DND-41 (cell line): ENCODE measurements around the gene MSL3.

Experiments used
- ATAC-seq: fragments of 200-7000 bp; cut with Tn5 transposase; 3 replicates; pipeline ENCODE4 v1.9.1; 2021; ENCODE audit warnings: low read depth; ENCODE audit not compliant: insufficient read depth
- DNase-seq: peaks from one replicate; pipeline ENCODE4 v3.0.0-alpha.2; 2020
- H2AFZ ChIP-seq: 2 replicates; pipeline ENCODE4 v1.6.0; 2012; ENCODE audit warnings: low read depth, low read length
- H3K27ac ChIP-seq: 2 replicates; pipeline ENCODE4 v1.5.1; 2012; ENCODE audit warnings: low read length, inconsistent platforms
- H3K27me3 ChIP-seq: fragments of 200-600 bp; sonication (generic); 2 replicates; pipeline ENCODE4 v1.6.0; 2012; ENCODE audit warnings: low read length, mild to moderate bottlenecking, inconsistent platforms; ENCODE audit not compliant: insufficient read depth, poor library complexity
- H3K36me3 ChIP-seq: 2 replicates; pipeline ENCODE4 v1.5.1; 2012; ENCODE audit warnings: low read length, inconsistent platforms; ENCODE audit not compliant: insufficient read depth
- H3K4me1 ChIP-seq: 2 replicates; pipeline ENCODE4 v1.5.1; 2012; ENCODE audit warnings: mild to moderate bottlenecking, low read length; ENCODE audit not compliant: insufficient read depth
- H3K4me2 ChIP-seq: 2 replicates; pipeline ENCODE4 v1.6.0; 2012; ENCODE audit warnings: mild to moderate bottlenecking, moderate library complexity, low read length, inconsistent platforms; ENCODE audit not compliant: insufficient read depth
- H3K4me3 ChIP-seq, 2 experiments: fragments of 200-600 bp in 1 of 2; shearing (Covaris generic) in 1 of 2; 2 replicates each; pipeline ENCODE4 v1.5.1; 2012 to 2016; ENCODE audit warnings: inconsistent platforms in 2 of 2, low read length in 2 of 2, mild to moderate bottlenecking in 2 of 2, low read depth in 1 of 2, moderate library complexity in 1 of 2
- H3K79me2 ChIP-seq: 2 replicates; pipeline ENCODE4 v1.6.0; 2012; ENCODE audit warnings: low read length, inconsistent platforms; ENCODE audit not compliant: insufficient read depth
- H3K9ac ChIP-seq: 2 replicates; pipeline ENCODE4 v1.6.0; 2012; ENCODE audit warnings: low read depth, mild to moderate bottlenecking, inconsistent platforms, low read length, moderate library complexity
- H3K9me3 ChIP-seq: 2 replicates; pipeline ENCODE4 v1.5.1; 2012; ENCODE audit warnings: low read length, moderate library complexity, mild to moderate bottlenecking, inconsistent platforms; ENCODE audit not compliant: insufficient read depth, severe bottlenecking
- H4K20me1 ChIP-seq: 2 replicates; pipeline ENCODE4 v1.6.0; 2012; ENCODE audit warnings: low read length; ENCODE audit not compliant: insufficient read depth
- CTCF ChIP-seq: IDR thresholded peaks from 2 replicates; pipeline ENCODE4 v1.5.1; 2012; ENCODE audit warnings: borderline replicate concordance, low read length, moderate library complexity, mild to moderate bottlenecking; ENCODE audit not compliant: poor library complexity, severe bottlenecking; ENCODE audit errors: extremely low read depth
- EZH2 ChIP-seq: IDR thresholded peaks from 3 replicates; pipeline ENCODE4 v1.6.1; 2012; ENCODE audit warnings: borderline replicate concordance, low read depth, mild to moderate bottlenecking, moderate library complexity, low read length, inconsistent platforms; ENCODE audit not compliant: severe bottlenecking

The MSL3 gene

DNA sequence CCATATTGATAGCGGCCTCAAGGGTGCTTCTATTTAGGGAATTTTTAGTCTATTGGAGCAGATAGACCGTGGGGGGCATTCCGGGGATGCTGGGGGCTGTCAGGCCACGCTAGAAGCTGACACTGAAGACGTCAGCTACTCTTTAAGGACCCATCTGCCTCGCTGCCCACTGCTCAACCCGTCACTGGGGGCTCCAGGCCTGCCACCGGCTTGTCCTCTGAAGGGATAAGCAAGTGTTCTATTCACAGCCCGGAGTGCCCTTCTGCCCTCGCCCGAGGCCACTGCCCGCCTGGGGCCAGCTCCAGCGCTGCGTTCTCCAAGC is 679 bp upstream of the MSL3 start:
- DNase-seq = peak; percentile 4

DNA sequence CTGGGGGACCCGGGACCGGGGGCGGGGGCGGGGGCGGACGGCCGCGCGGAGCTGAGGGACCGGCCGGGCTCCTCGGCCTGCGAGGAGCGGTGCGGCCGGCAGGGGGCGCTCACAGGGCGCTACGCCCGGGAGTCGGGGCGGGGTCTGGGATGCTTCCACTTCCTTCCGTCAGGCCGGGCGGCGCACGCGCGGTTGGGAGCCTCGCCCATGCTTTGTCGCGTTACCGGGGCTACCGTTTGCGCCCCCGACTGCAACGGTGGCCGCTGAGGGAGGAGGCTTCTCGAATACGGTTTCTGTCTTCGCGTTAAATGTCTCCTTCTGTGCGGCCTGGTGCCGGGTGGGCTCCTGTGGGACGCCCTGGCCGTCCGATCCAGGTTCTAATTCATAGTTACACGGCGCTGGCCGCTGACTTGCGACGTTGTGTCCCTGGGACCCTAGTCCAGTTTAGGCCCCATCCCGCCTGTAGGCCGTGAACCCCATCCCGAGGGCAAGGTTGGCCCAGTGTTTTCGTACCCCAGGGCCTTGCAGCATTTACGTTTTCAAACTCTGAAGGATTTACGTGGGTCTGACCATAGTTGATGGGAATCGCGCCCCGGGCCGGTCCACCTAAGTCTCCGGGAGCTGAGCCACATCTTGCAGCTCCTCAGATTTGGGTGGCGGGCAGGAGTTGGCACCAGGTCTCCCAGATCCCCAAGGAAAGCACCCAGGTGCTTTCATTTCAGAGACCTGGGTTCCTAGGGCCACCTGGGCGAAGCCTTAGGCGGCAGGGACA is 549 bp downstream of the MSL3 start:
- Histone ChIP-seq H3K4me3 (peak overlapping the region; percentile 55 to 99), H3K4me1 (peaks cover 17% of the 10 kb centered on the region), H3K9ac (peak overlapping the region; percentile 74), H2AFZ (peak overlapping the region; percentile 87), H3K4me2 (peak overlapping the region; percentile 93), H3K27me3 (peaks cover 3% of the 10 kb centered on the region), H3K9me3 (no peaks in the 10 kb centered on the region), H3K36me3 (peaks cover 25% of the 10 kb centered on the region), H3K79me2 (peaks cover 19% of the 10 kb centered on the region), H3K27ac (peak overlapping the region; percentile 72), H4K20me1 (no peaks in the 10 kb centered on the region)
- TF ChIP-seq EZH2 (no peak), CTCF (peak; percentile 58)
- peak; percentile 68 for ATAC-seq
- peak; percentile 86 for DNase-seq

More for the DNA sequence above, 679 bp upstream of the MSL3 start:
- no peak for ATAC-seq
- Histone ChIP-seq H3K4me1 (peaks cover 17% of the 10 kb centered on the region), H3K4me2 (peak overlapping the region; percentile 71), H4K20me1 (no peaks in the 10 kb centered on the region), H3K36me3 (peaks cover 13% of the 10 kb centered on the region), H3K4me3 (peak overlapping the region in 1 of 2 experiments; percentile 99; a peak in 2 of 4 replicates), H2AFZ (peak overlapping the region; percentile 84), H3K9me3 (no peaks in the 10 kb centered on the region), H3K9ac (peak overlapping the region; percentile 65), H3K79me2 (peaks cover 19% of the 10 kb centered on the region), H3K27me3 (peaks cover 11% of the 10 kb centered on the region), H3K27ac (0 out of 2 replicates have a peak overlapping the region, but pooled peaks have one; percentile 26)
- TF ChIP-seq EZH2 (no peak), CTCF (no peak)

DNA sequence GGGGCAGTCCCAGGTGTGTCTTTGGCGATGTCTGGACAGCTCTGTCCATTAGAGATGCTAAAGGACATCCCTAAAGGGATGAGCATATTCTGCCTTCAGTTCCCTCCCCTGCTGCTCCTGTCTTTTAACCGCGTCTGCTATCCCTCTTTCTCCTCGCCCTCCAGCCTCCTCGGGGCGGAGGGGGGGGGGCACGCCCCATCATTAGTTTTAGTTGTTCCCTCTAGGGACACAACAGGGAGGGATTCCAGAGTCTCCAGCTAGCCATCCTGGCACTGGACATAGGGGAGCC is 1.1 kb downstream of the MSL3 start:
- Histone ChIP-seq H3K4me3 (peak overlapping the region; percentile 55 to 99), H3K9me3 (no peaks in the 10 kb centered on the region), H3K9ac (peak overlapping the region; percentile 74), H3K36me3 (peaks cover 31% of the 10 kb centered on the region), H3K79me2 (peaks cover 19% of the 10 kb centered on the region), H3K4me1 (peaks cover 17% of the 10 kb centered on the region), H3K27ac (peak overlapping the region; percentile 72), H3K27me3 (no peaks in the 10 kb centered on the region), H4K20me1 (no peaks in the 10 kb centered on the region), H3K4me2 (peak overlapping the region; percentile 93), H2AFZ (peak overlapping the region; percentile 87)
- DNase-seq = peak; percentile 5
- ATAC-seq = no peak
- TF ChIP-seq CTCF (no peak), EZH2 (no peak)
